Measurements from ENCODE around the gene SEBOX. TPM values are rescaled to one million over a fixed set of nuclear protein-coding genes. Genes with fewer than 3 reads are reported as not detected.

Gene SEBOX
- total RNA-seq, 6 donors from 2014 or later: not detected

DNA sequence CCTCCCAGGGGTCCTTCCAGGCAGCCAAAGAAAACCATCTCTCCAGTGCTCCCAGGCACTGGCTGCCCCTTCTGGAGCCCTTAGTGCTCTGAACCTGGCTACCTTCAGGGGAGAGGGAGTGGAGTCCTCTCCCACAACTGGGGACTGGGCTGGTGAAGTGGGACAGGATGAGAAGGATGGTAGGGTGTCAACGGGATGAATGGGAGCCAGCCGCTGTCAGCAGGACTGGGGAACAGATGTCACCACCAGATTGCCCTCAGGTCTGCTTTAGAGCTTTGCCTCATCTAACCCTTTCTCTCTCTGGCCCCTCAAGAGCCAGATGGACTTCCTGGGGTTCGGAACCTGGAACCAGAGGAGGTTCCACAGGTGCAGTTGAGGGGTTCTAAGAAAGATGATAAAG lies 488 bp upstream of the SEBOX start:
- Histone ChIP-seq H3K4me3 (no peak overlapping the region), H3K27me3 (no peaks in the 10 kb centered on the region), H3K4me1 (peaks cover 2 to 8% (median 6%) of the 10 kb centered on the region in 4 donors), H3K27ac (no peak overlapping the region), H3K36me3 (peaks cover 13 to 48% (median 42%) of the 10 kb centered on the region in 4 donors), H3K9me3 (no peaks in the 10 kb centered on the region)
- DNase-seq: no peak
- ATAC-seq (ENCODE audit: low FRiP score in 2 of 2): no peak
- no peak for TF ChIP-seq EP300 (IDR thresholded peaks at IDR 0.05)
- 88 to 94% methylated on average over 3 of the region's 3 CpGs for WGBS, 2 donors

DNA sequence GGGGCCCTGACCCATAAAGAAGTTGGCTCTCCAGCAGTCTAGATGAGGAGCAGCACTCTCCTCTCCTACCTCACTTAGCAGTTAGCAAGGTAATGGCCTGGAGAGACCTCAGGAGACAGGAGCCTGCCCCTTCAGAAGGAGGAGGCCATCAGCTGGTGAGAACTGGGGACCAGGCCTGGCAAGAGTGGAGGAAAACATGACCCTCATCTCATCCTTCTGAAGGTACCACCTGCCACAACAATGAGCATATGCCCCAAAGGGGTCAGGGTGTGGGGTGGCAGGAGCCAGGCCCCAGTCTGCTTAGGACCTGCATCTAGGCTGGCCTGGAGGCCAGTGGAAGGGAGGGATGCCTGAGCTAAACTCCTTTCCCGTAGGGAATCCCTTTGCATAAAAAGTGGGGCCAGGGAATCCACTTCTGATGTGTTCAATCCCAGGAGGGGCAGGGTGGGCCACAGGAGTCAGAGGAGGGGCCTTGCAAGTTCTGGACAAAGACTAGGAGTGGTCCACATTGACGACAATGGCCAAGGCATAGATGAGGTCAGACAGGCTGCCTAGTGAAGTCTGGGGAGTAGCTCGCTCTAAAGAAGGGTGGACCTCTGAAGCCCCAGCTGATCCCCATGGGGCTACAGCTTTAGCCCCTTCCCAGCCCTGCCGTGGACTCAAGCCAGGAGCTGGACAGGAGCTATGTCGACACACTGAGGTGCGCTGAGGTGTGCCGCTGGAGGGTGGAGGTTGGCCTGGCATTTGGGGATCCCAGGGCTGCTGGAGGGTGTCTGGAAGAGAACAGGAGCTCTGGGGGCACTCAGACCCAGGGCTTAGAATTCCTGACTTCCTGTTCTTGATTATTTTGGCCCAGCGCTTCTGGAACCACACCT lies 986 bp downstream of the SEBOX start:
- no peak for DNase-seq
- peaks cover 18 to 61% (median 56%) of the 10 kb centered on the region in 4 donors for H3K36me3 ChIP-seq

GRCh38 chr17:28363186-28363585 lies 1.8 kb downstream of the SEBOX start:
- H3K4me1 ChIP-seq: peaks cover 5 to 6% (median 6%) of the 10 kb centered on the region in 4 donors
- H3K27me3 ChIP-seq: no peaks in the 10 kb centered on the region
- H3K4me3 ChIP-seq: no peak overlapping the region
- H3K9me3 ChIP-seq: no peaks in the 10 kb centered on the region
- WGBS, 2 donors: 89 to 93% methylated on average over 5 of the region's 5 CpGs
- peaks cover 18 to 61% (median 58%) of the 10 kb centered on the region in 4 donors for H3K36me3 ChIP-seq
- TF ChIP-seq EP300 (IDR thresholded peaks at IDR 0.05): no peak
- no peak for TF ChIP-seq POLR2AphosphoS5 (IDR thresholded peaks at IDR 0.05)
- no peak for TF ChIP-seq POLR2A (IDR thresholded peaks at IDR 0.05)
- TF ChIP-seq CTCF (IDR thresholded peaks at IDR 0.05): no peak
- DNase-seq (no peak), ATAC-seq (ENCODE audit: low FRiP score in 2 of 2) (no peak)
- H3K27ac ChIP-seq: no peak overlapping the region

More for the DNA sequence above, 986 bp downstream of the SEBOX start:
- no peak for ATAC-seq (ENCODE audit: low FRiP score in 2 of 2)
- H3K4me1 ChIP-seq: no peaks in the 10 kb centered on the region
- no peaks in the 10 kb centered on the region for H3K27me3 ChIP-seq
- no peaks in the 10 kb centered on the region for H3K9me3 ChIP-seq
- H3K27ac ChIP-seq: no peak overlapping the region
- no peak overlapping the region for H3K4me3 ChIP-seq
- WGBS, 2 donors: 92 to 94% methylated on average over 6 to 8 of the region's 8 CpGs
- TF ChIP-seq EP300 (IDR thresholded peaks at IDR 0.05) (no peak), POLR2AphosphoS5 (IDR thresholded peaks at IDR 0.05) (no peak), CTCF (IDR thresholded peaks at IDR 0.05) (no peak), POLR2A (IDR thresholded peaks at IDR 0.05) (no peak)

DNA sequence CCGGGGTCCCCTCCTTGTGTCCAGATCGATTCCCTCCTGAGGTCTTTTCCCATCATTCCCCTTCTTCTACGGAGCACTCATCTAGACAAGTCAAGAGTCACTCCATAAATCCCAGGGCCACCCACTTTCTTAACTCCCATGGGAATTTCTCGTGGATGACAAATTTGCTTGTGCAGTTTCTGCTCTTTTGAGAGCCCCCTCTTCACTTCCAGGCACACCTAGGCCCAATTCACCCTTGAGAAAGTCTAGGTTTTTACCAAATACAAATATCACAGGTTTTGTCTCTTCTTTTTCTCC lies 7.2 kb downstream of the SEBOX start:
- no peak for DNase-seq
- Histone ChIP-seq H3K27ac (peak overlapping the region; percentile 90 to 94 (median 92)), H3K36me3 (peaks cover 21 to 62% (median 51%) of the 10 kb centered on the region in 4 donors)

More for the DNA sequence above, 7.2 kb downstream of the SEBOX start:
- Histone ChIP-seq H3K9me3 (no peaks in the 10 kb centered on the region), H3K4me1 (peaks cover 19 to 29% (median 21%) of the 10 kb centered on the region in 4 donors), H3K27me3 (no peaks in the 10 kb centered on the region), H3K4me3 (peak overlapping the region; percentile 50 to 91 (median 87))
- no peak for TF ChIP-seq POLR2AphosphoS5 (IDR thresholded peaks at IDR 0.05)
- no peak for TF ChIP-seq CTCF (IDR thresholded peaks at IDR 0.05)
- TF ChIP-seq POLR2A (IDR thresholded peaks at IDR 0.05): no peak
- no peak for ATAC-seq (ENCODE audit: low FRiP score in 2 of 2)
- 5 to 6% methylated on average over 4 of the region's 4 CpGs for WGBS, 2 donors

Measured in upper lobe of left lung (tissue), 6 donors.